ENCODE results near the gene ATP10D. TPM values are rescaled to one million over a fixed set of nuclear protein-coding genes. Genes with fewer than 3 reads are reported as not detected.

ATP10D gene
- total and polyA plus RNA-seq, 5 donors from 2014 or later: 1.6 to 3.7 (median 2.9) TPM

- no peak overlapping the region for H3K27ac ChIP-seq (ENCODE audit: insufficient read depth, low read length, poor library complexity, severe bottlenecking)
- no peaks in the 10 kb centered on the region for H3K36me3 Mint-ChIP-seq
Observed at GRCh38 chr4:47631161-47631560, 146.1 kb downstream of the ATP10D start.

GRCh38 chr4:47639531-47639930 is 154.5 kb downstream of the ATP10D start:
- peaks cover 9% of the 10 kb centered on the region for H3K27me3 Mint-ChIP-seq
- no peak overlapping the region for H3K4me3 ChIP-seq (ENCODE audit: low read depth, low read length)
- no peak overlapping the region for H3K27ac ChIP-seq (ENCODE audit: insufficient read depth, low read length, poor library complexity, severe bottlenecking)
- no peaks in the 10 kb centered on the region for H3K4me1 ChIP-seq (ENCODE audit: control insufficient read depth, insufficient read depth, low read length, poor library complexity, severe bottlenecking)
- H3K27me3 ChIP-seq (ENCODE audit: control insufficient read depth, insufficient read depth, low read length): no peaks in the 10 kb centered on the region
- H3K27ac Mint-ChIP-seq: no peak overlapping the region
- no peak for DNase-seq
- H3K36me3 Mint-ChIP-seq: no peaks in the 10 kb centered on the region
- H3K4me3 Mint-ChIP-seq: no peak overlapping the region
- no peaks in the 10 kb centered on the region for H3K36me3 ChIP-seq (ENCODE audit: control insufficient read depth, insufficient read depth, low read length)
- peaks cover 0 to 10% (median 0%) of the 10 kb centered on the region in 7 donors for H3K9me3 Mint-ChIP-seq
- no peaks in the 10 kb centered on the region for H3K4me1 Mint-ChIP-seq
- ATAC-seq (ENCODE audit: low read depth in 2 of 2): no peak
- H3K9me3 ChIP-seq (ENCODE audit: control insufficient read depth in 2 of 2, low read length in 2 of 2): no peaks in the 10 kb centered on the region

More at GRCh38 chr4:47631161-47631560, 146.1 kb downstream of the ATP10D start:
- Mint-ChIP-seq H3K27me3 (peaks cover 9% of the 10 kb centered on the region), H3K4me1 (no peaks in the 10 kb centered on the region), H3K4me3 (no peak overlapping the region), H3K27ac (no peak overlapping the region), H3K9me3 (peaks cover 0 to 2% (median 0%) of the 10 kb centered on the region in 7 donors)
- H3K36me3 ChIP-seq (ENCODE audit: control insufficient read depth, insufficient read depth, low read length): no peaks in the 10 kb centered on the region
- DNase-seq: no peak
- no peaks in the 10 kb centered on the region for H3K9me3 ChIP-seq (ENCODE audit: control insufficient read depth in 2 of 2, low read length in 2 of 2)
- no peaks in the 10 kb centered on the region for H3K27me3 ChIP-seq (ENCODE audit: control insufficient read depth, insufficient read depth, low read length)
- ATAC-seq (ENCODE audit: low read depth in 2 of 2): no peak
- H3K4me3 ChIP-seq (ENCODE audit: low read depth, low read length): no peak overlapping the region
- no peaks in the 10 kb centered on the region for H3K4me1 ChIP-seq (ENCODE audit: control insufficient read depth, insufficient read depth, low read length, poor library complexity, severe bottlenecking)

GRCh38 chr4:47640911-47641310 is 155.8 kb downstream of the ATP10D start:
- ATAC-seq (ENCODE audit: low read depth in 2 of 2): no peak
- Mint-ChIP-seq H3K36me3 (no peaks in the 10 kb centered on the region), H3K9me3 (peaks cover 0 to 10% (median 0%) of the 10 kb centered on the region in 7 donors), H3K27ac (no peak overlapping the region), H3K4me1 (no peaks in the 10 kb centered on the region), H3K27me3 (peaks cover 4% of the 10 kb centered on the region), H3K4me3 (no peak overlapping the region)
- Histone ChIP-seq H3K4me3 (ENCODE audit: low read depth, low read length) (no peak overlapping the region), H3K36me3 (ENCODE audit: control insufficient read depth, insufficient read depth, low read length) (no peaks in the 10 kb centered on the region), H3K27me3 (ENCODE audit: control insufficient read depth, insufficient read depth, low read length) (no peaks in the 10 kb centered on the region), H3K9me3 (ENCODE audit: control insufficient read depth in 2 of 2, low read length in 2 of 2) (no peaks in the 10 kb centered on the region), H3K4me1 (ENCODE audit: control insufficient read depth, insufficient read depth, low read length, poor library complexity, severe bottlenecking) (no peaks in the 10 kb centered on the region), H3K27ac (ENCODE audit: insufficient read depth, low read length, poor library complexity, severe bottlenecking) (no peak overlapping the region)
- no peak for DNase-seq

- peaks cover 4% of the 10 kb centered on the region for H3K27me3 Mint-ChIP-seq
- H3K4me1 ChIP-seq (ENCODE audit: control insufficient read depth, insufficient read depth, low read length, poor library complexity, severe bottlenecking): no peaks in the 10 kb centered on the region
Observed at GRCh38 chr4:47641755-47642154, 156.7 kb downstream of the ATP10D start.

GRCh38 chr4:47642191-47642830 is 157.2 kb downstream of the ATP10D start:
- H3K27ac ChIP-seq (ENCODE audit: insufficient read depth, low read length, poor library complexity, severe bottlenecking): no peak overlapping the region
- no peak overlapping the region for H3K4me3 ChIP-seq (ENCODE audit: low read depth, low read length)
- no peaks in the 10 kb centered on the region for H3K36me3 ChIP-seq (ENCODE audit: control insufficient read depth, insufficient read depth, low read length)
- Mint-ChIP-seq H3K27ac (no peak overlapping the region), H3K27me3 (peaks cover 5% of the 10 kb centered on the region), H3K36me3 (no peaks in the 10 kb centered on the region), H3K4me3 (no peak overlapping the region), H3K9me3 (peaks cover 0 to 4% (median 0%) of the 10 kb centered on the region in 7 donors), H3K4me1 (no peaks in the 10 kb centered on the region)
- no peaks in the 10 kb centered on the region for H3K27me3 ChIP-seq (ENCODE audit: control insufficient read depth, insufficient read depth, low read length)
- DNase-seq: no peak
- no peaks in the 10 kb centered on the region for H3K4me1 ChIP-seq (ENCODE audit: control insufficient read depth, insufficient read depth, low read length, poor library complexity, severe bottlenecking)
- H3K9me3 ChIP-seq (ENCODE audit: control insufficient read depth in 2 of 2, low read length in 2 of 2): no peaks in the 10 kb centered on the region
- no peak for ATAC-seq (ENCODE audit: low read depth in 2 of 2)

More at GRCh38 chr4:47641755-47642154, 156.7 kb downstream of the ATP10D start:
- no peaks in the 10 kb centered on the region for H3K9me3 ChIP-seq (ENCODE audit: control insufficient read depth in 2 of 2, low read length in 2 of 2)
- Mint-ChIP-seq H3K27ac (no peak overlapping the region), H3K4me1 (no peaks in the 10 kb centered on the region), H3K36me3 (no peaks in the 10 kb centered on the region), H3K4me3 (no peak overlapping the region), H3K9me3 (peaks cover 0 to 7% (median 0%) of the 10 kb centered on the region in 7 donors)
- no peaks in the 10 kb centered on the region for H3K36me3 ChIP-seq (ENCODE audit: control insufficient read depth, insufficient read depth, low read length)
- no peak for ATAC-seq (ENCODE audit: low read depth in 2 of 2)
- DNase-seq: no peak
- no peak overlapping the region for H3K27ac ChIP-seq (ENCODE audit: insufficient read depth, low read length, poor library complexity, severe bottlenecking)
- H3K4me3 ChIP-seq (ENCODE audit: low read depth, low read length): no peak overlapping the region
- no peaks in the 10 kb centered on the region for H3K27me3 ChIP-seq (ENCODE audit: control insufficient read depth, insufficient read depth, low read length)

Other genes starting within 250 kb of the ATP10D start
- 9.3 TPM for gene COMMD8, start 21.6 kb upstream of the ATP10D start, total RNA-seq
- 10 to 100 TPM; 37.0 to 52.8 (median 40.7) TPM for gene COMMD8, start 21.6 kb upstream of the ATP10D start, polyA plus RNA-seq